Tibial nerve (tissue), 4 donors: Measurements from ENCODE around the gene LCE2A. TPM values are rescaled to one million over a fixed set of nuclear protein-coding genes. Genes with fewer than 3 reads are reported as not detected.
"Not testable (repeated sequence)": the region's sequence is repeated elsewhere in the genome, so short reads cannot be mapped to it uniquely, and the experiment has no call there.

ENCODE experiments used
- DNase-seq, 2 donors: peaks; one replicate each; pipeline ENCODE4 v3.0.0-alpha.2; 2019; ENCODE audit warnings: low spot score in 2 of 2
- H3K27ac ChIP-seq, 4 donors: fragments of 200-600 bp; sonication (generic) in 3 of 4; one replicate each; pipeline ENCODE4 v1.5.1; 2017 to 2019; ENCODE audit warnings: mild to moderate bottlenecking in 1 of 4
- H3K27me3 ChIP-seq, 2 donors: fragments of 200-600 bp; sonication (generic) in 1 of 2; one replicate each; pipeline versions ENCODE4 v1.5.1 to v1.6.0; 2017 to 2019
- H3K36me3 ChIP-seq, 3 donors: fragments of 200-600 bp; sonication (generic); one replicate each; pipeline ENCODE4 v1.5.1; 2018 to 2019
- H3K4me1 ChIP-seq, 4 donors: fragments of 200-600 bp; sonication (generic) in 3 of 4; one replicate each; pipeline ENCODE4 v1.5.1; 2017 to 2019
- H3K4me3 ChIP-seq, 4 donors: fragments of 200-600 bp; sonication (generic) in 3 of 4; one replicate each; pipeline ENCODE4 v1.5.1; 2017 to 2019; ENCODE audit warnings: mild to moderate bottlenecking in 1 of 4, moderate library complexity in 1 of 4
- H3K9me3 ChIP-seq, 4 donors: fragments of 200-600 bp; sonication (generic) in 3 of 4; one replicate each; pipeline ENCODE4 v1.5.1; 2017 to 2019
- CTCF ChIP-seq, 5 experiments: fragments of 200-600 bp in 3 of 5; fragments of 450-650 bp in 2 of 5; sonication (generic) in 3 of 5; IDR thresholded peaks; one replicate each; pipeline ENCODE4 v1.5.1; 2016 to 2019; ENCODE audit warnings: antibody characterized with exemption in 5 of 5, mild to moderate bottlenecking in 3 of 5, moderate library complexity in 2 of 5
- EP300 ChIP-seq, 2 donors: sonication (generic); formaldehyde crosslinking; IDR thresholded peaks; one replicate each; pipeline ENCODE4 v1.6.1; 2017; ENCODE audit warnings: antibody characterized with exemption in 2 of 2, mild to moderate bottlenecking in 1 of 2
- POLR2A ChIP-seq, 2 donors: fragments of 450-650 bp; IDR thresholded peaks; one replicate each; pipeline ENCODE4 v1.6.1; 2017; ENCODE audit warnings: antibody characterized with exemption in 2 of 2, mild to moderate bottlenecking in 2 of 2, moderate library complexity in 2 of 2
- WGBS, 2 donors: methylation state at CpG; one replicate each; pipeline ENCODE4 v1.1.5; 2018; 5-methylcytosine and 5-hydroxymethylcytosine counted together
- total RNA-seq, 4 donors: library from RNA; depleted of rRNA; stranded (reverse); fragments of >200 nt; gene quantifications; one replicate each; pipeline ENCODE4 v1.1.0, GENCODE V29; 2016

LCE2A gene
- total RNA-seq, 4 donors from 2014 or later: not detected

GRCh38 chr1:152679459-152679858 lies 18.7 kb upstream of the LCE2A start:
- Histone ChIP-seq H3K36me3 (no peaks in the 10 kb centered on the region), H3K27ac (no peak overlapping the region), H3K27me3 (no peaks in the 10 kb centered on the region), H3K9me3 (no peaks in the 10 kb centered on the region), H3K4me1 (no peaks in the 10 kb centered on the region), H3K4me3 (no peak overlapping the region)
- 78 to 84% methylated on average over 6 of the region's 6 CpGs for WGBS, 2 donors
- no peak for DNase-seq
- TF ChIP-seq EP300 (IDR thresholded peaks at IDR 0.05): no peak

DNA sequence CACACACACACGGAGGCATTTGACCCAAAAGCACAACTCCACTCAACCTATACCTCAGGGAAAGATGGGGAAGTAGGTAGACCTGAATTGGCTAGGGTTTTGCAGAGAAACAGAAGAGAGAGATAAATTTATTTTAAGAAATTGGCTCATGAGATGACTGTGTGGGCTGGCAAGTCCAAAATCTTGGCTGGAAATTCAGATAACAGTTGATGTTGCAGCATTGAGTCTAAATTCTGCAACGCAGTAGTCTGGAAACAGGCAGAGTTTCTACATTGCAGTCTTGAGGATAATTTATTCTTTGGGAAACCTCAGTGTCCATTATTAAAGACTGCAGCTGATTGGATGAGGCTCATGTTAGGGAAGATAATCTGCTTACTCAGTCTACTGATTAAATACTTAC lies 16.5 kb upstream of the LCE2A start:
- H3K9me3 ChIP-seq: no peaks in the 10 kb centered on the region
- TF ChIP-seq EP300 (IDR thresholded peaks at IDR 0.05) (no peak), CTCF (IDR thresholded peaks at IDR 0.05) (no peak), POLR2A (IDR thresholded peaks at IDR 0.05) (no peak)
- no peak overlapping the region for H3K27ac ChIP-seq
- no peaks in the 10 kb centered on the region for H3K27me3 ChIP-seq
- no peaks in the 10 kb centered on the region for H3K36me3 ChIP-seq
- no peak overlapping the region for H3K4me3 ChIP-seq
- WGBS, 2 donors: 59 to 61% methylated on average over 2 of the region's 2 CpGs
- H3K4me1 ChIP-seq: no peaks in the 10 kb centered on the region
- DNase-seq: no peak

DNA sequence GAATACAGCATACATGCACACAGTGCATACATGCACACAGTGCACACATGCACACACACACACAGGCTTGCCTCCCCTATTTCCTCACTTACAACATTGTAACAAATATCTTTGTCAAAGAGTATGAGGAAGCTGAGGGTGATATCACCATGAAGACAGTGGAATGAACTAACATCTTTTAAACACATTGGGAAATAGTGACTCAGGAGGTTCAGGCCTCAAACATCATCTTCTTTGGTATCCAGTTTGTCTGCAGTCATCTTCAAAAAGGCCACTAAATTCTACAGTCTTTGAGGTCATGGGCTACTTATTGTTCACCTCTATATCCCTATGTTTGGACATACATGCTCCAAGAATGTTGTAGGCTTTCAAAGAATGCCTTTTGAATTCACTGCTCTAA lies 14.3 kb upstream of the LCE2A start:
- no peaks in the 10 kb centered on the region for H3K36me3 ChIP-seq
- H3K27me3 ChIP-seq: no peaks in the 10 kb centered on the region
- DNase-seq: no peak
- H3K4me3 ChIP-seq: no peak overlapping the region
- no peaks in the 10 kb centered on the region for H3K4me1 ChIP-seq
- H3K9me3 ChIP-seq: no peaks in the 10 kb centered on the region
- TF ChIP-seq EP300 (IDR thresholded peaks at IDR 0.05) (no peak), CTCF (IDR thresholded peaks at IDR 0.05) (no peak), POLR2A (IDR thresholded peaks at IDR 0.05) (no peak)
- no peak overlapping the region for H3K27ac ChIP-seq

DNA sequence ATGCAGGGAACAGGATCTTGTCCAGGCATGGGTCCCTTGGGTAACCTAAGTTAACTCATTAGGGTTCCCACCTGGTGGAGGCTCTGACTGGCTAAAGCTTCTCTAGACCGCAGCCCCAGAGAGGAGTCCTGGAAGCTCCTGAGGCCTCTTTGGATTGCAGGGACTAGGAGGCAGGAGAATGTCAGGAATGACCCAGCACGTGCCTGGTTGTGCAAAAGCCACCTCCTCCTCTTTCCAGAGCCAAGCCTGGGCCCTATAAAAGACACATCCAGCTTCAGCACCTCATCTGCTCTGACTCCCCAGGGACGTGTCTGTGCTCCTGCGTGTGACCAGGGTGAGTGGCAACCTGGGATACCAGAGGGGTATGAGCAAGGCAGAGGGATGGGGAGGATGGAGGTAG lies 12.3 kb upstream of the LCE2A start, which contains the start of gene LCE2B:
Gene LCE2B, plus strand, starts transcription at position 301 of the 400 bp plus-strand sequence. CDS start 721 bp downstream, outside the sequence.
- WGBS, 2 donors: 61 to 68% methylated on average over 2 to 3 of the region's 4 CpGs
- H3K4me1 ChIP-seq, DNase-seq, H3K27ac ChIP-seq, H3K36me3 ChIP-seq, H3K9me3 ChIP-seq, H3K27me3 ChIP-seq, H3K4me3 ChIP-seq: not testable (repeated sequence)

DNA sequence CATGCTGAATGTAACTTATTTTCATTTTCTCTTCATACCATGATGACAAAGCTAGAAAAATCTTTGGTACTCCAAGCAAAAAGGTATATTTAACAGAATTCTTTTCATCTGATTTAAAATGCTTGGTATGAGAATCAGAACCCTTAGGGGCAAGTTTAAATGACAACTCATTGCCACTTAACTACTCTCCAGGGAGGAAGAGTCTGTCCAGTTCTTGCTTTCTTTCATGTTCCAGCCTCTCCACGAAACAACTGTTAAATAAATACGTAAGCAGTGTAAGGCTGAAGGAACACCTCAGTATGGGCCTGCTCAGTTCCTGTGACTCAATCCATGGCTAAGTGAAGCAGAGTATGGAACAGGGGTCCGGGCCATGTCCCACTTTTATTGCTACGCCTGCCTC lies 1.6 kb downstream of the LCE2A start:
- no peak overlapping the region for H3K4me3 ChIP-seq
- DNase-seq: no peak
- H3K36me3 ChIP-seq: no peaks in the 10 kb centered on the region
- no peak overlapping the region for H3K27ac ChIP-seq
- WGBS, 2 donors: 83 to 87% methylated on average over 4 of the region's 4 CpGs
- no peaks in the 10 kb centered on the region for H3K27me3 ChIP-seq
- no peak for TF ChIP-seq POLR2A (IDR thresholded peaks at IDR 0.05)
- no peak for TF ChIP-seq CTCF (IDR thresholded peaks at IDR 0.05)
- no peaks in the 10 kb centered on the region for H3K4me1 ChIP-seq
- H3K9me3 ChIP-seq: no peaks in the 10 kb centered on the region

GRCh38 chr1:152707860-152708259 lies 9.7 kb downstream of the LCE2A start, which contains the start of gene LCE4A:
Gene LCE4A (plus strand): TSS chr1:152708160. CDS start chr1:152709076, 916 bp downstream.
- no peaks in the 10 kb centered on the region for H3K9me3 ChIP-seq
- no peaks in the 10 kb centered on the region for H3K36me3 ChIP-seq
- H3K4me3 ChIP-seq: no peak within 1 kb of the TSS
- no peaks in the 10 kb centered on the region for H3K4me1 ChIP-seq
- DNase-seq: no peak
- H3K27ac ChIP-seq: no peak within 1 kb of the TSS
- H3K27me3 ChIP-seq: no peaks in the 10 kb centered on the region
- 57 to 79% methylated on average over 2 of the region's 2 CpGs for WGBS, 2 donors
- TF ChIP-seq EP300 (IDR thresholded peaks at IDR 0.05): no peak

- Histone ChIP-seq H3K4me3 (no peak overlapping the region), H3K27me3 (no peaks in the 10 kb centered on the region), H3K27ac (no peak overlapping the region), H3K4me1 (no peaks in the 10 kb centered on the region), H3K9me3 (peaks cover 0 to 17% (median 0%) of the 10 kb centered on the region in 4 donors), H3K36me3 (no peaks in the 10 kb centered on the region)
- no peak for DNase-seq
- no peak for TF ChIP-seq CTCF (IDR thresholded peaks at IDR 0.05)
- TF ChIP-seq POLR2A (IDR thresholded peaks at IDR 0.05): no peak
- no peak for TF ChIP-seq EP300 (IDR thresholded peaks at IDR 0.05)
Observed at GRCh38 chr1:152718238-152718637, 20.1 kb downstream of the LCE2A start.
